Right lobe of liver (tissue), 4 donors: ENCODE results near the gene TRHDE.

Experiments
- POLR2A ChIP-seq: fragments of 450-650 bp; IDR thresholded peaks from one replicate; pipeline ENCODE4 v1.6.1; 2017; ENCODE audit warnings: antibody characterized with exemption, mild to moderate bottlenecking
- TF ChIP-seq, protein P1 (sequence below), 4 donors: fragments of 200-600 bp in 3 of 4; fragments of 450-650 bp in 1 of 4; IDR thresholded peaks; one replicate each; pipeline versions ENCODE4 v1.5.1 to v1.8.0; 2016 to 2022; ENCODE audit warnings: antibody characterized with exemption in 4 of 4, mild to moderate bottlenecking in 2 of 4
- donor health status: DM: no; HTN: no; CAD: no.
- donor health status: DM: no; HTN: no; CAD: no.
- donor health status: DM: no; HTN: yes; CAD: no.

GRCh38 chr12:72509891-72510290 is 237.7 kb downstream of the TRHDE start:
- TF ChIP-seq, protein P1, sequence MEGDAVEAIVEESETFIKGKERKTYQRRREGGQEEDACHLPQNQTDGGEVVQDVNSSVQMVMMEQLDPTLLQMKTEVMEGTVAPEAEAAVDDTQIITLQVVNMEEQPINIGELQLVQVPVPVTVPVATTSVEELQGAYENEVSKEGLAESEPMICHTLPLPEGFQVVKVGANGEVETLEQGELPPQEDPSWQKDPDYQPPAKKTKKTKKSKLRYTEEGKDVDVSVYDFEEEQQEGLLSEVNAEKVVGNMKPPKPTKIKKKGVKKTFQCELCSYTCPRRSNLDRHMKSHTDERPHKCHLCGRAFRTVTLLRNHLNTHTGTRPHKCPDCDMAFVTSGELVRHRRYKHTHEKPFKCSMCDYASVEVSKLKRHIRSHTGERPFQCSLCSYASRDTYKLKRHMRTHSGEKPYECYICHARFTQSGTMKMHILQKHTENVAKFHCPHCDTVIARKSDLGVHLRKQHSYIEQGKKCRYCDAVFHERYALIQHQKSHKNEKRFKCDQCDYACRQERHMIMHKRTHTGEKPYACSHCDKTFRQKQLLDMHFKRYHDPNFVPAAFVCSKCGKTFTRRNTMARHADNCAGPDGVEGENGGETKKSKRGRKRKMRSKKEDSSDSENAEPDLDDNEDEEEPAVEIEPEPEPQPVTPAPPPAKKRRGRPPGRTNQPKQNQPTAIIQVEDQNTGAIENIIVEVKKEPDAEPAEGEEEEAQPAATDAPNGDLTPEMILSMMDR (IDR thresholded peaks at IDR 0.05) = no peak
- TF ChIP-seq POLR2A = no peak
